ENCODE data around the gene GPR137B. TPM values are rescaled to one million over a fixed set of nuclear protein-coding genes. Genes with fewer than 3 reads are reported as not detected.

Gene GPR137B
- total and polyA plus RNA-seq, 2 experiments from 2014 or later: 13.0 to 15.5 TPM

DNA sequence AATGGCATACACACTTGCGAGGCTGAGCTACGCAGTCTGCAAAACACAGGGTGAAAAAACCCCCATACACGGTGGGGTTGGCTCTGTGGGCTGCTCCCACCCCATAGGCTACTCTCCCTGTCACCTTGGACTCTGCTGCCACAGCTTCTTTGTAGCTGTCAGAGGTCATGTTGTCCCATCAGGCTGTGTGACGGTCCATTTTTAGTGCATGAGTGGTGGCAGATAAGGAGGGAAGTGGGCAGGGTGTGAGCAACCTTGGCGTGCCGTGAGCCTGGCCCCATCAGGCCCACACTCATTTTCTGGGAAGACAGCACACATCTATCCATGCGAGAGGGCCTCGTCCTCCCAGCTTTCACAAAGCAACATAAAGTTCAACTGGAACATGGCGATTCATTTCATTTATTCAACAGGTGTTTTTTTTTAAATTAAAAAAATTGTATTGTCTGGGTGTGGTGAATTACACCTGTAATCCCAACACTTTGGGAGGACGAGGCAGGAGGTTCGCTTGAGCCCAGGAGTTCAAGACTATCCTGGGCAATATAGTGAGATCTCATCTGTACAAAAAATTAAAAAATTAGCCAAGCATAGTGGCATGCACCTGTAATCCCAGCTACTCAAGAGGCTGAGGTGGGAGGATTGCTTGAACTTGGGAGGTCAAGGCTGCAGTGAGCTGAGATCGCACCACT, 9.5 kb downstream of the GPR137B start:
- Histone ChIP-seq H3K4me1 (ENCODE audit: insufficient read depth) (peaks cover 4% of the 10 kb centered on the region), H3K79me2 (peaks cover 12% of the 10 kb centered on the region), H3K27me3 (no peaks in the 10 kb centered on the region), H3K9me3 (ENCODE audit: low read depth) (no peaks in the 10 kb centered on the region), H4K20me1 (ENCODE audit: insufficient read depth, poor library complexity, severe bottlenecking) (peaks cover 7% of the 10 kb centered on the region), H3K4me3 (no peak overlapping the region), H3K36me3 (replicated peaks; ENCODE audit: insufficient read depth, low read depth) (no peaks in the 10 kb centered on the region), H2AFZ (no peak overlapping the region), H3K9me2 (replicated peaks; ENCODE audit: insufficient read depth) (no peaks in the 10 kb centered on the region), H3K4me2 (no peak overlapping the region), H3K27ac (no peak overlapping the region)
- WGBS (ENCODE audit: low lambda C conversion rate, missing lambda C conversion rate): 85% methylated on average over 12 of the region's 12 CpGs
- no peak for DNase-seq (ENCODE audit: low spot score)
- no peak for TF ChIP-seq EZH2 (IDR thresholded peaks at IDR 0.05; ENCODE audit: borderline replicate concordance)

GRCh38 chr1:236154126-236154525, 11.8 kb downstream of the GPR137B start:
- H4K20me1 ChIP-seq (ENCODE audit: insufficient read depth, poor library complexity, severe bottlenecking): no peaks in the 10 kb centered on the region
- H3K27ac ChIP-seq: no peak overlapping the region
- H3K4me3 ChIP-seq: no peak overlapping the region
- H3K79me2 ChIP-seq: peaks cover 11% of the 10 kb centered on the region
- DNase-seq (ENCODE audit: low spot score): no peak
- H2AFZ ChIP-seq: no peak overlapping the region
- H3K9me3 ChIP-seq (ENCODE audit: low read depth): no peaks in the 10 kb centered on the region
- H3K9me2 ChIP-seq (replicated peaks; ENCODE audit: insufficient read depth): no peaks in the 10 kb centered on the region
- no peaks in the 10 kb centered on the region for H3K36me3 ChIP-seq (replicated peaks; ENCODE audit: insufficient read depth, low read depth)
- H3K4me1 ChIP-seq (ENCODE audit: insufficient read depth): peaks cover 4% of the 10 kb centered on the region
- H3K4me2 ChIP-seq: no peak overlapping the region
- TF ChIP-seq EZH2phosphoT487 (IDR thresholded peaks at IDR 0.05; ENCODE audit: low read depth, severe bottlenecking, unreplicated experiment) (no peak), EZH2 (IDR thresholded peaks at IDR 0.05; ENCODE audit: borderline replicate concordance) (no peak)
- TF ChIP-seq, protein P1, sequence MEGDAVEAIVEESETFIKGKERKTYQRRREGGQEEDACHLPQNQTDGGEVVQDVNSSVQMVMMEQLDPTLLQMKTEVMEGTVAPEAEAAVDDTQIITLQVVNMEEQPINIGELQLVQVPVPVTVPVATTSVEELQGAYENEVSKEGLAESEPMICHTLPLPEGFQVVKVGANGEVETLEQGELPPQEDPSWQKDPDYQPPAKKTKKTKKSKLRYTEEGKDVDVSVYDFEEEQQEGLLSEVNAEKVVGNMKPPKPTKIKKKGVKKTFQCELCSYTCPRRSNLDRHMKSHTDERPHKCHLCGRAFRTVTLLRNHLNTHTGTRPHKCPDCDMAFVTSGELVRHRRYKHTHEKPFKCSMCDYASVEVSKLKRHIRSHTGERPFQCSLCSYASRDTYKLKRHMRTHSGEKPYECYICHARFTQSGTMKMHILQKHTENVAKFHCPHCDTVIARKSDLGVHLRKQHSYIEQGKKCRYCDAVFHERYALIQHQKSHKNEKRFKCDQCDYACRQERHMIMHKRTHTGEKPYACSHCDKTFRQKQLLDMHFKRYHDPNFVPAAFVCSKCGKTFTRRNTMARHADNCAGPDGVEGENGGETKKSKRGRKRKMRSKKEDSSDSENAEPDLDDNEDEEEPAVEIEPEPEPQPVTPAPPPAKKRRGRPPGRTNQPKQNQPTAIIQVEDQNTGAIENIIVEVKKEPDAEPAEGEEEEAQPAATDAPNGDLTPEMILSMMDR (IDR thresholded peaks at IDR 0.05; ENCODE audit: poor library complexity): no peak
- 94% methylated on average over 13 of the region's 13 CpGs for WGBS (ENCODE audit: low lambda C conversion rate, missing lambda C conversion rate)
- no peaks in the 10 kb centered on the region for H3K27me3 ChIP-seq

DNA sequence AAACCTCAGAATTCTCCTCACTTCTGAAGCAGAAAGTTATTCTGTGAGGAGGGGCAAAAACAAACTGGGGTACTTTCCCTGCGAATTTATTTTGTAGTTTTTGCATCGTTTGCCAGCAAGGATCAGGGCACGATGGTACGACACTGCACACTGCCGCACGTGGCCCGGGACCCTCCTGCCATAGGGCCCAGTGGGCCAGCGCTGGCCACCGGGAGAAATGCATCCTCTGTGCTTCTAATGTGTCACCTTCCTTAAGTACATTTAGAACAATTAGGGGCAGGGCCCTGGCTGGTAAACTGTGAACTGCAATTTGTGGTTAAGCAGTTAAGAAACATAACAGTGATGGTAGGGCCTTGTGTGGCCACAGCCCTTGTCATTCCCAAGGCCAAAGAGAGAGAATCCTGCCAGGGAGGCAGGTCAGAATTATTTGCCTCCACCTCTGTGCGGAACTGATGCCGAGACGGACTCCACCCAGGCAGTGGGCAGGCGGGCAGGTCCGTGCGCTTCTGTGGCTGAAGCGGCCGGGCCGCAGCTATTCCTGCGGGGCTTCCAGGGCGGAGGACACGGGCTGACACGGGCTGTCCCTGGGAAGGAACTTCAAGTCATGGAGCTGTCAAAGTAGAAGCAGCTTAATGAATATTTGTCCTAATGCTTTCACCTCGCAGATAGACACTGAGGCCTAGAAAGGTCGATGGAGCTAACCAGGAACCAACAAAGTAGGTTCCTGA, 12.5 kb downstream of the GPR137B start:
- Histone ChIP-seq H3K4me2 (no peak overlapping the region), H3K4me1 (ENCODE audit: insufficient read depth) (peaks cover 6% of the 10 kb centered on the region), H3K9me3 (ENCODE audit: low read depth) (no peaks in the 10 kb centered on the region), H4K20me1 (ENCODE audit: insufficient read depth, poor library complexity, severe bottlenecking) (no peaks in the 10 kb centered on the region), H2AFZ (no peak overlapping the region), H3K79me2 (peaks cover 7% of the 10 kb centered on the region), H3K9me2 (replicated peaks; ENCODE audit: insufficient read depth) (no peaks in the 10 kb centered on the region), H3K27me3 (no peaks in the 10 kb centered on the region), H3K4me3 (no peak overlapping the region), H3K27ac (no peak overlapping the region), H3K36me3 (replicated peaks; ENCODE audit: insufficient read depth, low read depth) (no peaks in the 10 kb centered on the region)
- DNase-seq (ENCODE audit: low spot score): no peak
- no peak for TF ChIP-seq EZH2 (IDR thresholded peaks at IDR 0.05; ENCODE audit: borderline replicate concordance)
- TF ChIP-seq, protein P1 (IDR thresholded peaks at IDR 0.05; ENCODE audit: poor library complexity): no peak
- TF ChIP-seq EZH2phosphoT487 (IDR thresholded peaks at IDR 0.05; ENCODE audit: low read depth, severe bottlenecking, unreplicated experiment): no peak
- WGBS (ENCODE audit: low lambda C conversion rate, missing lambda C conversion rate): 94% methylated on average over 24 of the region's 24 CpGs

- WGBS (ENCODE audit: low lambda C conversion rate, missing lambda C conversion rate): 62% methylated on average over 11 of the region's 11 CpGs
- no peaks in the 10 kb centered on the region for H4K20me1 ChIP-seq (ENCODE audit: insufficient read depth, poor library complexity, severe bottlenecking)
- no peak overlapping the region for H3K4me3 ChIP-seq
- peaks cover 6% of the 10 kb centered on the region for H3K4me1 ChIP-seq (ENCODE audit: insufficient read depth)
- no peak overlapping the region for H2AFZ ChIP-seq
- no peak for TF ChIP-seq EZH2 (IDR thresholded peaks at IDR 0.05; ENCODE audit: borderline replicate concordance)
- TF ChIP-seq EZH2phosphoT487 (IDR thresholded peaks at IDR 0.05; ENCODE audit: low read depth, severe bottlenecking, unreplicated experiment): no peak
- TF ChIP-seq, protein P1 (IDR thresholded peaks at IDR 0.05; ENCODE audit: poor library complexity): no peak
- no peak overlapping the region for H3K4me2 ChIP-seq
- peaks cover 7% of the 10 kb centered on the region for H3K79me2 ChIP-seq
- H3K27ac ChIP-seq: no peak overlapping the region
- H3K9me2 ChIP-seq (replicated peaks; ENCODE audit: insufficient read depth): no peaks in the 10 kb centered on the region
- no peak for DNase-seq (ENCODE audit: low spot score)
- no peaks in the 10 kb centered on the region for H3K36me3 ChIP-seq (replicated peaks; ENCODE audit: insufficient read depth, low read depth)
- H3K27me3 ChIP-seq: no peaks in the 10 kb centered on the region
- H3K9me3 ChIP-seq (ENCODE audit: low read depth): no peaks in the 10 kb centered on the region
Measured at GRCh38 chr1:236155399-236155767, 13.0 kb downstream of the GPR137B start.

All from hepatocyte (in vitro differentiated cells).